Mesothelial cell of epicardium (in vitro differentiated cells): ENCODE results near the gene S100A14. TPM values are rescaled to one million over a fixed set of nuclear protein-coding genes. Genes with fewer than 3 reads are reported as not detected.

Experiments used
- DNase-seq, 2 experiments: peaks; one replicate each; pipeline ENCODE4 v3.0.0; 2021; ENCODE audit warnings: low spot score in 2 of 2; ENCODE audit not compliant: unreplicated experiment in 2 of 2
- H3K27ac Mint-ChIP-seq: 2 replicates; pipeline ENCODE4 v1.8.0; 2021; ENCODE audit warnings: mixed read lengths
- H3K27me3 Mint-ChIP-seq: 2 replicates; pipeline ENCODE4 v1.8.0; 2021; ENCODE audit warnings: low read depth, mixed read lengths
- H3K36me3 Mint-ChIP-seq: 2 replicates; pipeline ENCODE4 v1.8.0; 2021; ENCODE audit warnings: mixed read lengths
- H3K4me1 Mint-ChIP-seq: 2 replicates; pipeline ENCODE4 v1.8.0; 2021; ENCODE audit warnings: mixed read lengths
- H3K4me3 Mint-ChIP-seq: 2 replicates; pipeline ENCODE4 v1.8.0; 2021; ENCODE audit warnings: mild to moderate bottlenecking, moderate library complexity, mixed read lengths
- H3K9me3 Mint-ChIP-seq: 2 replicates; pipeline ENCODE4 v1.8.0; 2021; ENCODE audit warnings: mixed read lengths
- CTCF ChIP-seq: fragments of 200-600 bp; sonication (generic); IDR thresholded peaks from one replicate; pipeline ENCODE4 v1.5.0; 2021; ENCODE audit warnings: antibody characterized with exemption; ENCODE audit not compliant: unreplicated experiment
- total RNA-seq: library from RNA; stranded (reverse); gene quantifications from 3 replicates; pipeline ENCODE4 v1.2.1, GENCODE V29; 2021

Gene S100A14
- total RNA-seq, 1 donor from 2014 or later = 8.5 TPM

GRCh38 chr1:153607381-153607780, 8.7 kb downstream of the S100A14 start:
- peaks cover 3% of the 10 kb centered on the region for H3K36me3 Mint-ChIP-seq

GRCh38 chr1:153606194-153606593, 9.9 kb downstream of the S100A14 start:
- H3K36me3 Mint-ChIP-seq = peaks cover 3% of the 10 kb centered on the region
- no peak for DNase-seq
- H3K4me1 Mint-ChIP-seq = peaks cover 36% of the 10 kb centered on the region
- no peak for TF ChIP-seq CTCF
- H3K4me3 Mint-ChIP-seq = no peak overlapping the region
- H3K27me3 Mint-ChIP-seq = no peaks in the 10 kb centered on the region
- no peaks in the 10 kb centered on the region for H3K9me3 Mint-ChIP-seq
- H3K27ac Mint-ChIP-seq = no peak overlapping the region

More at GRCh38 chr1:153607381-153607780, 8.7 kb downstream of the S100A14 start:
- peaks cover 48% of the 10 kb centered on the region for H3K4me1 Mint-ChIP-seq
- no peak for DNase-seq
- no peaks in the 10 kb centered on the region for H3K9me3 Mint-ChIP-seq
- TF ChIP-seq CTCF = no peak
- H3K27ac Mint-ChIP-seq = no peak overlapping the region
- no peak overlapping the region for H3K4me3 Mint-ChIP-seq
- H3K27me3 Mint-ChIP-seq = no peaks in the 10 kb centered on the region

GRCh38 chr1:153602749-153603148, 13.4 kb downstream of the S100A14 start:
- Mint-ChIP-seq H3K4me3 (no peak overlapping the region), H3K9me3 (no peaks in the 10 kb centered on the region), H3K4me1 (peaks cover 6% of the 10 kb centered on the region), H3K27me3 (no peaks in the 10 kb centered on the region), H3K27ac (no peak overlapping the region), H3K36me3 (peaks cover 3% of the 10 kb centered on the region)
- TF ChIP-seq CTCF = no peak
- DNase-seq = no peak

GRCh38 chr1:153599847-153600246, 16.3 kb downstream of the S100A14 start:
- Mint-ChIP-seq H3K4me3 (no peak overlapping the region), H3K36me3 (no peaks in the 10 kb centered on the region), H3K27ac (no peak overlapping the region), H3K4me1 (peaks cover 3% of the 10 kb centered on the region), H3K27me3 (no peaks in the 10 kb centered on the region), H3K9me3 (no peaks in the 10 kb centered on the region)
- TF ChIP-seq CTCF = no peak
- no peak for DNase-seq

GRCh38 chr1:153598309-153599172, 17.6 kb downstream of the S100A14 start:
- peaks cover 3% of the 10 kb centered on the region for H3K4me1 Mint-ChIP-seq
- TF ChIP-seq CTCF = no peak
- no peak overlapping the region for H3K27ac Mint-ChIP-seq
- H3K4me3 Mint-ChIP-seq = no peak overlapping the region
- no peaks in the 10 kb centered on the region for H3K36me3 Mint-ChIP-seq
- no peak for DNase-seq
- H3K9me3 Mint-ChIP-seq = no peaks in the 10 kb centered on the region
- H3K27me3 Mint-ChIP-seq = no peaks in the 10 kb centered on the region
